Central memory CD4-positive, alpha-beta T cell (primary cell): ENCODE results near the gene MTHFSD.

Source experiments
- DNase-seq: peaks from one replicate; pipeline ENCODE4 v3.0.0; 2022

The MTHFSD gene

GRCh38 chr16:86549076-86549892, 5.8 kb downstream of the MTHFSD start:
- no peak for DNase-seq

- DNase-seq = no peak
Observed at GRCh38 chr16:86547286-86547685, 7.7 kb downstream of the MTHFSD start.

- no peak for DNase-seq
Observed at GRCh38 chr16:86546638-86547013, 8.4 kb downstream of the MTHFSD start.

GRCh38 chr16:86545954-86546637, 8.9 kb downstream of the MTHFSD start:
- DNase-seq = no peak

- no peak for DNase-seq
Observed at GRCh38 chr16:86545481-86545880, 9.6 kb downstream of the MTHFSD start.

- DNase-seq = no peak
Observed at GRCh38 chr16:86542756-86543750, 12.0 kb downstream of the MTHFSD start.

- no peak for DNase-seq
Observed at GRCh38 chr16:86541560-86541959, 13.5 kb downstream of the MTHFSD start.

- DNase-seq = no peak
Observed at GRCh38 chr16:86540894-86541293, 14.1 kb downstream of the MTHFSD start.

GRCh38 chr16:86538196-86538780, 16.7 kb downstream of the MTHFSD start:
- no peak for DNase-seq

GRCh38 chr16:86537486-86537885, 17.5 kb downstream of the MTHFSD start:
- no peak for DNase-seq

GRCh38 chr16:86536621-86537020, 18.4 kb downstream of the MTHFSD start:
- DNase-seq = no peak

- DNase-seq = no peak
Observed at GRCh38 chr16:86534779-86535615, 20.0 kb downstream of the MTHFSD start.

GRCh38 chr16:86533767-86534351, 21.2 kb downstream of the MTHFSD start:
- DNase-seq = no peak

- DNase-seq = no peak
Observed at GRCh38 chr16:86533076-86533475, 22.0 kb downstream of the MTHFSD start.

- DNase-seq = no peak
Observed at GRCh38 chr16:86532526-86532815, 22.6 kb downstream of the MTHFSD start.

- DNase-seq = no peak
Observed at GRCh38 chr16:86531641-86532525, 23.2 kb downstream of the MTHFSD start.

GRCh38 chr16:86531191-86531545, 23.9 kb downstream of the MTHFSD start:
- DNase-seq = no peak

GRCh38 chr16:86530251-86531190, 24.5 kb downstream of the MTHFSD start:
- DNase-seq = no peak

GRCh38 chr16:86529160-86529559, 25.9 kb downstream of the MTHFSD start:
- no peak for DNase-seq
